HL-60 (cell line): ENCODE data around the gene TNS2.

ENCODE experiments used
- DNase-seq, 2 experiments: peaks; one replicate each; pipeline ENCODE4 v3.0.0-alpha.2; 2010 to 2020; ENCODE audit warnings: low read depth in 1 of 2, low spot score in 1 of 2
- H3K27ac ChIP-seq: fragments of 250-450 bp; sonication (Bioruptor Pico); replicated peaks from 2 replicates; pipeline ENCODE4 v1.5.1; 2020; ENCODE audit warnings: mild to moderate bottlenecking, moderate library complexity
- H3K27me3 ChIP-seq: fragments of 250-450 bp; sonication (Bioruptor Pico); 2 replicates; pipeline ENCODE4 v1.5.1; 2021; ENCODE audit warnings: mild to moderate bottlenecking, moderate library complexity; ENCODE audit not compliant: insufficient read depth, poor library complexity, severe bottlenecking
- H3K4me3 ChIP-seq: replicated peaks from 2 replicates; pipeline ENCODE4 v1.5.1; 2011; ENCODE audit warnings: mild to moderate bottlenecking, control low read depth, low read length; ENCODE audit not compliant: insufficient read depth
- GABPA ChIP-seq: IDR thresholded peaks from 2 replicates; pipeline ENCODE4 v1.6.1; 2012; ENCODE audit warnings: low read depth
- POLR2AphosphoS5 ChIP-seq: IDR thresholded peaks from 2 replicates; pipeline ENCODE4 v1.6.1; 2012; ENCODE audit warnings: low read depth
- REST ChIP-seq: IDR thresholded peaks from 2 replicates; pipeline ENCODE4 v1.6.1; 2012; ENCODE audit warnings: low read depth; ENCODE audit not compliant: insufficient replicate concordance
- SPI1 ChIP-seq: IDR thresholded peaks from 2 replicates; pipeline ENCODE4 v1.6.1; 2012; ENCODE audit warnings: low read depth, mild to moderate bottlenecking, borderline replicate concordance
- TF ChIP-seq, protein P1 (sequence below): IDR thresholded peaks from one replicate; pipeline ENCODE4 v1.5.1; 2011; ENCODE audit warnings: low read length, control low read depth, inconsistent platforms; ENCODE audit not compliant: insufficient read depth

Gene TNS2

DNA sequence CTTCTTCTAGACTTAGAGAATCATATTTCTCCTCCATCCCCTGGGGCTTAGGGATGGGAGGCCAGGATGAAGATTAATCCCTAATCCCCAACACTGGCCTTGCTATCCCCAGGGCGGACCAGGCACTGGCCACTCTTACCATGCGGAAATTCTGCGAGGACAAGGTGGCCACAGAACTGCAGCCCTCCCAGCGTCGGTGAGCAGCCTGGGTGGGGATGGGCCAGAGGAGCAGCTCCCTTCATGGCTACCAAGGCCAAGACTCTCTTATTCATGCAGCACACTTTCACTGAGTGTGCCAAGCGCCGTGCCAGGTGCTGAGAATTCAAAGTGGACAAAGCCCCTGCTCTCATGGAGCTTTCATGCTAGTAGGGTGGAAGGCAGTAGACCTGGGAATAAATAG, 7.0 kb downstream of the TNS2 start:
- TF ChIP-seq REST, result no peak
- TF ChIP-seq POLR2AphosphoS5, result no peak
- TF ChIP-seq, protein P1, sequence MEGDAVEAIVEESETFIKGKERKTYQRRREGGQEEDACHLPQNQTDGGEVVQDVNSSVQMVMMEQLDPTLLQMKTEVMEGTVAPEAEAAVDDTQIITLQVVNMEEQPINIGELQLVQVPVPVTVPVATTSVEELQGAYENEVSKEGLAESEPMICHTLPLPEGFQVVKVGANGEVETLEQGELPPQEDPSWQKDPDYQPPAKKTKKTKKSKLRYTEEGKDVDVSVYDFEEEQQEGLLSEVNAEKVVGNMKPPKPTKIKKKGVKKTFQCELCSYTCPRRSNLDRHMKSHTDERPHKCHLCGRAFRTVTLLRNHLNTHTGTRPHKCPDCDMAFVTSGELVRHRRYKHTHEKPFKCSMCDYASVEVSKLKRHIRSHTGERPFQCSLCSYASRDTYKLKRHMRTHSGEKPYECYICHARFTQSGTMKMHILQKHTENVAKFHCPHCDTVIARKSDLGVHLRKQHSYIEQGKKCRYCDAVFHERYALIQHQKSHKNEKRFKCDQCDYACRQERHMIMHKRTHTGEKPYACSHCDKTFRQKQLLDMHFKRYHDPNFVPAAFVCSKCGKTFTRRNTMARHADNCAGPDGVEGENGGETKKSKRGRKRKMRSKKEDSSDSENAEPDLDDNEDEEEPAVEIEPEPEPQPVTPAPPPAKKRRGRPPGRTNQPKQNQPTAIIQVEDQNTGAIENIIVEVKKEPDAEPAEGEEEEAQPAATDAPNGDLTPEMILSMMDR, result no peak
- TF ChIP-seq GABPA, result no peak
- TF ChIP-seq SPI1, result no peak
- H3K27ac ChIP-seq, result no peak overlapping the region

DNA sequence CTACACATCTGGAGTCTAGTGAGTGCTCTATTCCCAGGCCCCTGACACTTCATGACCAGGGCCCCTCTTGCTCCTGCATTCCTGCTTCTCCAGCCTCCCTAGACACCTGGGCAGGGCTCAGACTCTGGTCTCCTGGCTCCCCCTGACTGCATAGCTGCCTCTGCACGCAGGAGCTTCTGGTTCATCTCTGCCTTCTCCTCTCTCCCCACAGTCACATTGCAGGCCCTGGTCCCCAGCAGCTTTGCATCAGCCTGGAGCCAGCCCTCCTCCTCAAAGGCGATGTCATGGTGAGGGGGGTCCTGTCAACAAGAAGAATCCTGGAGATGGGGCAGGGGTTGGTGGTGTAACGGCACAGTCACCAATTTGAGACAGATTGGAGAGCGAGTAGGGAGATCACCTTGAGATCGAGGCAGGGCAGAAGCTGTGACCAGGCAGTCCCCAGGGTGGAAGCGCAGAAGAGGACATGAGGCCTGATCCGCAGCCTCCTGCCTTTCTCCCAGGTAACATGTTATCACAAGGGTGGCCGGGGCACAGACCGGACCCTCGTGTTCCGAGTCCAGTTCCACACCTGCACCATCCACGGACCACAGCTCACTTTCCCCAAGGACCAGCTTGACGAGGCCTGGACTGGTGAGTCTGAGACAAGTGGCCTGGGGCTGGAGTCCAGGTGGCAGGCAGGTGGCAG, 8.1 kb downstream of the TNS2 start:
- no peak overlapping the region for H3K4me3 ChIP-seq
- no peak overlapping the region for H3K27ac ChIP-seq
- no peak for DNase-seq
- peaks cover 11% of the 10 kb centered on the region for H3K27me3 ChIP-seq
- TF ChIP-seq REST (no peak), SPI1 (no peak), GABPA (no peak), POLR2AphosphoS5 (no peak)
- TF ChIP-seq, protein P1, result no peak

More for the DNA sequence above, 7.0 kb downstream of the TNS2 start:
- Histone ChIP-seq H3K4me3 (no peak overlapping the region), H3K27me3 (peaks cover 11% of the 10 kb centered on the region)
- DNase-seq, result no peak

DNA sequence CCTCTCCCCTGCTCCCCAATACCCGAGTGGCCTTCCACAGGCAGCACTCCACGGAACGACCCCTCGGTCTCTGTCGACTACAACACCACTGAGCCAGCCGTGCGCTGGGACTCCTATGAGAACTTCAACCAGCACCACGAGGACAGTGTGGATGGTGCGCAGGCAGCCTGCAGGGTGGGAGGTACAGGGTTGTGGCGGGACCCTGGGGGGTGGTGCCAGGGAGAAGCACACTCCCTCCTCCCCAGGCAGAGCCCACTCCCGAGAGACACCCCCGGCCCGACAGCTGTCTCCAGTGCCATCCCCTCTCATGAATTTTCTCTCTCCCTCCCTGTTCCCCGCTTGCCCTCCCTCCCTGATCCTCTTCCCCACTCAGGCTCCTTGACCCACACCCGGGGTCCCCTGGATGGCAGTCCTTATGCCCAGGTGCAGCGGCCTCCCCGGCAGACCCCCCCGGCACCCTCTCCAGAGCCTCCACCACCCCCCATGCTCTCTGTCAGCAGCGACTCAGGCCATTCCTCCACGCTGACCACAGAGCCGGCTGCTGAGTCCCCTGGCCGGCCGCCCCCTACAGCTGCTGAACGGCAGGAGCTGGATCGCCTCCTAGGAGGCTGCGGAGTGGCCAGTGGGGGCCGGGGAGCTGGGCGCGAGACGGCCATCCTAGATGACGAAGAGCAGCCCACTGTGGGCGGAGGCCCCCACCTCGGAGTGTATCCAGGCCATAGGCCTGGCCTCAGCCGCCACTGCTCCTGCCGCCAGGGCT, 9.0 kb downstream of the TNS2 start:
- H3K4me3 ChIP-seq, result no peak overlapping the region

More for the DNA sequence above, 9.0 kb downstream of the TNS2 start:
- Histone ChIP-seq H3K27me3 (peaks cover 8% of the 10 kb centered on the region), H3K27ac (no peak overlapping the region)
- TF ChIP-seq REST (no peak), SPI1 (no peak), GABPA (no peak), POLR2AphosphoS5 (no peak)
- TF ChIP-seq, protein P1, result no peak
- no peak for DNase-seq
